ENCODE data around the gene HBZ.

DNA sequence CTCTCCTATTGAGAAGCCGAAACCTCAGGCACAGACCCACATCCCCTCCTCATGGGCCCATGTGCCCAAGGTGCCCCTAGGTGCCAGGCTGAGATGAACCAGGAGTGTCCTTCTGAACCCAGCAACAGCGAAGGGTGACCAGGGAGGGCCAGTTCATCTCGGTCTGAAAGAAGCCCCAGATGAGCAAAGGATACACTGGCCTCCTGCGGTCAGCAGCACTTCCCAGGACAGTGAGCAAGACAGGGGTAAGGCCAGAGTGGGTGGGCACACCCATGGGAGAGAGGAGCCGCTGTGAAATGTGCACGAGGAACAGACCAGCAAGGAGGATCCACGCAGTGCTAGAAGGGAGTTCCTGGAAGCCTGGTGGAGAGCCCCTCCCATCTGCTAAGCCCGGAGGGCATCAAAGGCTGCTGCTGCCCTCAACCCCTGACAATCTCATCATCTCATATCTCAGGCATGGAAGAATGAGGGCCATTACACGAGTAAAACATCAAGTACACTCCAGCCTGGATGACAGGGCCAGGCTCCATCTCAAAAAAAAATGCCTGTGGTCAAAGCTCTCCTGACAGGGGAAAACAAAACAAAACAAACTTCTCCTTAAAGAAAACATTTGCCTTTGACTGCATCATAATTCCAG lies 3.3 kb upstream of the HBZ start:
- no peak for TF ChIP-seq CTCF (IDR thresholded peaks at IDR 0.05)
- TF ChIP-seq POLR2AphosphoS5 (IDR thresholded peaks at IDR 0.05): no peak

Measured in breast epithelium (tissue), 3 donors.